B cell (primary cell): ENCODE measurements around the gene NODAL.

Source experiments
- EZH2 ChIP-seq: IDR thresholded peaks from 2 replicates; pipeline ENCODE4 v1.6.1; 2012; ENCODE audit warnings: borderline replicate concordance, low read depth, mild to moderate bottlenecking, moderate library complexity, low read length; ENCODE audit not compliant: insufficient read depth, poor library complexity, severe bottlenecking
- TF ChIP-seq, protein P1 (sequence below): fragments of 200-600 bp; IDR thresholded peaks from one replicate; pipeline ENCODE4 v1.8.0; 2022; ENCODE audit warnings: antibody characterized with exemption, mild to moderate bottlenecking

DNA sequence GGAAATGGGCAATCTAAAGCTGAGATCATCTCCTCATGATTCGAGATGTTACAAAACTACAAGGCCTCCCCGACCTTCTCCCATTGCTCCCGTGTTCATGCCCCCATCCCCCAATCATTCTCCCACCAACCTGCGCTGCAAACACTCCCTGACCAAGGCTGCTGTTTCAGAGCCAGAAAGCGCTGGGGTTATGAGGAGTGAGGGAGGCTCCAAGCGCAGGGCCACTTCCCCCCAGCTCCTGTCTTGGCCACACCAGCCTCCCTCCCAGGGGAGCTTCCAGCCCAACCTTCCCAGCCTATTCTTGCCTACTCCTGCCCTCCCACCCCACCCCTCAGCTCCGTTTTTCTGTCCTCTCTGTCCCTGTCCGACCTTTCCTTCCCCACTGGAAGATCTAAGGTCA lies 14.7 kb upstream of the NODAL start:
- TF ChIP-seq, protein P1, sequence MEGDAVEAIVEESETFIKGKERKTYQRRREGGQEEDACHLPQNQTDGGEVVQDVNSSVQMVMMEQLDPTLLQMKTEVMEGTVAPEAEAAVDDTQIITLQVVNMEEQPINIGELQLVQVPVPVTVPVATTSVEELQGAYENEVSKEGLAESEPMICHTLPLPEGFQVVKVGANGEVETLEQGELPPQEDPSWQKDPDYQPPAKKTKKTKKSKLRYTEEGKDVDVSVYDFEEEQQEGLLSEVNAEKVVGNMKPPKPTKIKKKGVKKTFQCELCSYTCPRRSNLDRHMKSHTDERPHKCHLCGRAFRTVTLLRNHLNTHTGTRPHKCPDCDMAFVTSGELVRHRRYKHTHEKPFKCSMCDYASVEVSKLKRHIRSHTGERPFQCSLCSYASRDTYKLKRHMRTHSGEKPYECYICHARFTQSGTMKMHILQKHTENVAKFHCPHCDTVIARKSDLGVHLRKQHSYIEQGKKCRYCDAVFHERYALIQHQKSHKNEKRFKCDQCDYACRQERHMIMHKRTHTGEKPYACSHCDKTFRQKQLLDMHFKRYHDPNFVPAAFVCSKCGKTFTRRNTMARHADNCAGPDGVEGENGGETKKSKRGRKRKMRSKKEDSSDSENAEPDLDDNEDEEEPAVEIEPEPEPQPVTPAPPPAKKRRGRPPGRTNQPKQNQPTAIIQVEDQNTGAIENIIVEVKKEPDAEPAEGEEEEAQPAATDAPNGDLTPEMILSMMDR: no peak
- no peak for TF ChIP-seq EZH2
